ENCODE results near the gene GRIFIN. TPM values are rescaled to one million over a fixed set of nuclear protein-coding genes. Genes with fewer than 3 reads are reported as not detected.

Gene GRIFIN
- total RNA-seq, 3 donors from 2014 or later, result not detected

GRCh38 chr7:2510909-2511768 lies 34.9 kb upstream of the GRIFIN start:
- TF ChIP-seq CTCF (IDR thresholded peaks at IDR 0.05), result no peak

GRCh38 chr7:2510130-2510776 lies 34.1 kb upstream of the GRIFIN start:
- H3K4me1 ChIP-seq (ENCODE audit: low read depth), result peaks cover 26% of the 10 kb centered on the region
- DNase-seq (no peak), ATAC-seq (no peak)

More at GRCh38 chr7:2510909-2511768, 34.9 kb upstream of the GRIFIN start:
- intact Hi-C loops (cut with DNase I, micrococcal nuclease), result no loop called here
- Histone ChIP-seq H3K9me3 (no peaks in the 10 kb centered on the region), H3K36me3 (ENCODE audit: low read depth) (no peaks in the 10 kb centered on the region), H3K4me3 (no peak overlapping the region), H3K4me1 (ENCODE audit: low read depth) (peaks cover 26% of the 10 kb centered on the region)
- peak; percentile 65 to 86 (median 66) for DNase-seq
- peak; percentile 76 for ATAC-seq

GRCh38 chr7:2509298-2509906 lies 33.2 kb upstream of the GRIFIN start:
- no peak for TF ChIP-seq CTCF (IDR thresholded peaks at IDR 0.05)
- Histone ChIP-seq H3K4me1 (ENCODE audit: low read depth) (peaks cover 26% of the 10 kb centered on the region), H3K9me3 (no peaks in the 10 kb centered on the region), H3K36me3 (ENCODE audit: low read depth) (no peaks in the 10 kb centered on the region), H3K4me3 (no peak overlapping the region)
- intact Hi-C loops (cut with DNase I, micrococcal nuclease), result no loop called here
- DNase-seq (no peak), ATAC-seq (no peak)

More at GRCh38 chr7:2510130-2510776, 34.1 kb upstream of the GRIFIN start:
- no peak for TF ChIP-seq CTCF (IDR thresholded peaks at IDR 0.05)
- no peaks in the 10 kb centered on the region for H3K9me3 ChIP-seq
- H3K4me3 ChIP-seq, result no peak overlapping the region
- H3K36me3 ChIP-seq (ENCODE audit: low read depth), result no peaks in the 10 kb centered on the region
- intact Hi-C loops (cut with DNase I, micrococcal nuclease), result no loop called here

- no peaks in the 10 kb centered on the region for H3K36me3 ChIP-seq (ENCODE audit: low read depth)
- H3K4me3 ChIP-seq, result no peak overlapping the region
- intact Hi-C loops (cut with DNase I, micrococcal nuclease), result no loop called here
- ATAC-seq, result peak; percentile 43
- TF ChIP-seq CTCF (IDR thresholded peaks at IDR 0.05), result no peak
- peak; percentile 58 to 91 (median 68) for DNase-seq
- peaks cover 26% of the 10 kb centered on the region for H3K4me1 ChIP-seq (ENCODE audit: low read depth)
- no peaks in the 10 kb centered on the region for H3K9me3 ChIP-seq
Measured at GRCh38 chr7:2508327-2509215, 32.4 kb upstream of the GRIFIN start.

GRCh38 chr7:2507917-2508306 lies 31.7 kb upstream of the GRIFIN start:
- no peak for TF ChIP-seq CTCF (IDR thresholded peaks at IDR 0.05)
- DNase-seq, result no peak
- H3K4me1 ChIP-seq (ENCODE audit: low read depth), result peaks cover 26% of the 10 kb centered on the region
- ATAC-seq, result no peak
- H3K9me3 ChIP-seq, result no peaks in the 10 kb centered on the region
- H3K36me3 ChIP-seq (ENCODE audit: low read depth), result no peaks in the 10 kb centered on the region
- H3K4me3 ChIP-seq, result no peak overlapping the region
- intact Hi-C loops (cut with DNase I, micrococcal nuclease), result no loop called here

All from mucosa of descending colon (tissue), 3 donors.